ENCODE data around the gene RBM19. TPM values are rescaled to one million over a fixed set of nuclear protein-coding genes. Genes with fewer than 3 reads are reported as not detected.

RBM19 gene
- total RNA-seq, 2 donors from 2014 or later = 39.9 to 54.3 TPM

DNA sequence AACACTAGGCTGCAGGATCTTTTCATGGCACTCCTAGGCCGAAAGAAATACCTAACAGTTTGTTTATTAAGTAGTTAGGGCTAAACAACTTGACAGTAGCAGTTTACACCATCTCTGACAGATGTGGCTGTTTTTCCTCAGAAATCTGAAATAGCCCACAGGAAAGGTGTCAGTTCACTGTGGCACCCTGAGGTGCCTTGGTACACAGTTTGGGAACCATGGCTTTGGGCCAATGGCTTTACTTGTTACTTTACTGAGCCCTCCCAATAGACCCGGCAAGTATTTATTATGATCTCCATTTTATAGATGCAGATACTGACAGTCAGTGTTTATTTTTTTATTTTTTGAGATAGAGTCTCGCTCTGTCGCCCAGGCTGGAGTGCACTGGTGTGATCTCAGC is 69.3 kb downstream of the RBM19 start:
- no peak for TF ChIP-seq CTCF (IDR thresholded peaks at IDR 0.05)
- DNase-seq (ENCODE audit: low spot score) = no peak

GRCh38 chr12:113896194-113896593 is 69.9 kb downstream of the RBM19 start:
- no peak overlapping the region for H3K4me3 ChIP-seq
- no peak for ATAC-seq (ENCODE audit: insufficient number of reproducible peaks, low FRiP score, low read depth)

More for the DNA sequence above, 69.3 kb downstream of the RBM19 start:
- no peak overlapping the region for H3K4me3 ChIP-seq
- H3K36me3 ChIP-seq = peaks cover 3% of the 10 kb centered on the region
- no peaks in the 10 kb centered on the region for H3K27me3 ChIP-seq (replicated peaks; ENCODE audit: insufficient read depth)
- no peak for ATAC-seq (ENCODE audit: insufficient number of reproducible peaks, low FRiP score, low read depth)
- H3K4me1 ChIP-seq (ENCODE audit: control insufficient read depth in 1 of 2, low read depth in 2 of 2) = no peaks in the 10 kb centered on the region
- H3K9me3 ChIP-seq = no peaks in the 10 kb centered on the region
- H3K27ac ChIP-seq = no peak overlapping the region

DNA sequence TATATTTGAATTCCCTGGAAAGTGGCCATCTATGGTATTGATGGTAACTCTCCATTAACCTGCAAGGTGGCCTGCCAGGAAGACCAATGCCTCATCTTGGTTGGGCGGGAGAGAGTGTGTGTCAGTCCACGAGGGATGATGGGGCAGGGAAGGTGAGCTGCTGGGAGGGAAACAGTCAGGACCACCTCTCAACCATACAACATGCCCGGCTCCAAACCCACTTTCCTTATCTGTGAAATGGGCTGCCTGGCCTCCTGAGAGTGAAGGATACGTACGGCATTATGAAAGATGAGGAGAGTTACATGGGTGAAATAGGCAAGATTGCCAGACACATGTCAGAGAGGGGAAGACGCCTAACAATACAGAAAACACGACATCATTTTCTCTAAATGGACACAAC is 70.9 kb downstream of the RBM19 start:
- Histone ChIP-seq H3K36me3 (peaks cover 3% of the 10 kb centered on the region), H3K27ac (no peak overlapping the region), H3K4me3 (no peak overlapping the region), H3K27me3 (replicated peaks; ENCODE audit: insufficient read depth) (no peaks in the 10 kb centered on the region), H3K9me3 (no peaks in the 10 kb centered on the region), H3K4me1 (ENCODE audit: control insufficient read depth in 1 of 2, low read depth in 2 of 2) (no peaks in the 10 kb centered on the region)
- DNase-seq (ENCODE audit: low spot score) = no peak
- ATAC-seq (ENCODE audit: insufficient number of reproducible peaks, low FRiP score, low read depth) = no peak
- TF ChIP-seq CTCF (IDR thresholded peaks at IDR 0.05) = no peak

More at GRCh38 chr12:113896194-113896593, 69.9 kb downstream of the RBM19 start:
- Histone ChIP-seq H3K9me3 (no peaks in the 10 kb centered on the region), H3K27me3 (replicated peaks; ENCODE audit: insufficient read depth) (no peaks in the 10 kb centered on the region), H3K36me3 (peaks cover 3% of the 10 kb centered on the region), H3K27ac (no peak overlapping the region), H3K4me1 (ENCODE audit: control insufficient read depth in 1 of 2, low read depth in 2 of 2) (no peaks in the 10 kb centered on the region)
- TF ChIP-seq CTCF (IDR thresholded peaks at IDR 0.05) = no peak
- no peak for DNase-seq (ENCODE audit: low spot score)

DNA sequence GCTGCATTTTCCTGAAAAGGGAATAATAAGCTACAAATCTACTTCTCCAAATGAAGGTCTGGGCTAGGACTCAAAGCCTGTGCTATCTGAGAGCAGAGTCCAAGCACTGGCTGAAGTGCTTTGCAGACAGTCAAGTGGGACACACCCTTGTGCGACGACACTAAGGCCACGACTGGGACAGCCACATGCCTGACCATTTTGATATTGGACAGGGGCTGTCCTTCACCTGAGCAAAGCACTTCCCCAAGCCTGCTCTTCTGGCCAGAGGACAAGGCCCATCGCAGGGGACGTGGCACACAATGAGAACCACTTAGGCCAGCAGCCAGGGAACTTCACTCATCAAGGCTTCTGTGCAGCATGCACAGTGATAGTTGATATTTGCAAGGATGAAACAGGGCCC is 71.4 kb downstream of the RBM19 start:
- ATAC-seq (ENCODE audit: insufficient number of reproducible peaks, low FRiP score, low read depth) (no peak), DNase-seq (ENCODE audit: low spot score) (no peak)
- Histone ChIP-seq H3K4me3 (no peak overlapping the region), H3K9me3 (no peaks in the 10 kb centered on the region), H3K36me3 (peaks cover 3% of the 10 kb centered on the region), H3K27me3 (replicated peaks; ENCODE audit: insufficient read depth) (no peaks in the 10 kb centered on the region), H3K27ac (no peak overlapping the region), H3K4me1 (ENCODE audit: control insufficient read depth in 1 of 2, low read depth in 2 of 2) (no peaks in the 10 kb centered on the region)
- TF ChIP-seq CTCF (IDR thresholded peaks at IDR 0.05) = no peak

- ATAC-seq (ENCODE audit: insufficient number of reproducible peaks, low FRiP score, low read depth) = no peak
- Histone ChIP-seq H3K9me3 (no peaks in the 10 kb centered on the region), H3K4me3 (no peak overlapping the region), H3K27ac (no peak overlapping the region), H3K4me1 (ENCODE audit: control insufficient read depth in 1 of 2, low read depth in 2 of 2) (no peaks in the 10 kb centered on the region), H3K36me3 (no peaks in the 10 kb centered on the region), H3K27me3 (replicated peaks; ENCODE audit: insufficient read depth) (no peaks in the 10 kb centered on the region)
- no peak for TF ChIP-seq CTCF (IDR thresholded peaks at IDR 0.05)
- DNase-seq (ENCODE audit: low spot score) = no peak
These were observed 72.9 kb downstream of the RBM19 start for GRCh38 chr12:113893221-113893620.
